Caco-2 (cell line): ENCODE results near the gene ADARB2. TPM values are rescaled to one million over a fixed set of nuclear protein-coding genes. Genes with fewer than 3 reads are reported as not detected.

ENCODE experiments used
- BruUV-seq: library from RNA; stranded (reverse); fragments of 400-500 nt; replicated peaks from 2 replicates; lab custom pipeline; 2021; lab: Mats Ljungman, UMichigan
- CTCF ChIA-PET: fragments of 300-600 bp; sonication (Branson Sonifier 250); formaldehyde crosslinking; loops from one replicate; lab custom pipeline; 2022; ENCODE audit warnings: antibody characterized with exemption; lab: Charles Lee
- POLR2A ChIA-PET: fragments of 300-600 bp; sonication (Branson Sonifier 250); formaldehyde crosslinking; loops from one replicate; lab custom pipeline; 2022; ENCODE audit warnings: antibody characterized with exemption; lab: Charles Lee
- DNase-seq, 2 experiments: peaks; one replicate each; pipeline versions ENCODE4 v3.0.0 to v3.0.0-alpha.2; 2020 to 2022
- H3K27me3 ChIP-seq: replicated peaks from 2 replicates; pipeline ENCODE4 v1.6.0; 2011; ENCODE audit warnings: low read length; ENCODE audit not compliant: control insufficient read depth, insufficient read depth
- H3K36me3 ChIP-seq: 2 replicates; pipeline ENCODE4 v1.5.1; 2011; ENCODE audit warnings: low read length; ENCODE audit not compliant: control insufficient read depth, insufficient read depth
- H3K4me1 ChIP-seq: fragments of 250-450 bp; sonication (Bioruptor Pico); 2 replicates; pipeline ENCODE4 v1.5.1; 2020; ENCODE audit warnings: mild to moderate bottlenecking
- H3K4me3 ChIP-seq: 2 replicates; pipeline ENCODE4 v1.5.1; 2011; ENCODE audit warnings: low read depth, mild to moderate bottlenecking, control low read depth, low read length
- H3K9me3 ChIP-seq: fragments of 250-450 bp; sonication (Bioruptor Pico); 2 replicates; pipeline ENCODE4 v1.5.1; 2020; ENCODE audit warnings: mild to moderate bottlenecking, moderate library complexity
- H3K27ac Mint-ChIP-seq: one replicate; pipeline ENCODE4 v1.8.0; 2022; ENCODE audit warnings: mixed read lengths; ENCODE audit not compliant: unreplicated experiment
- H3K27me3 Mint-ChIP-seq: one replicate; pipeline ENCODE4 v1.8.0; 2022; ENCODE audit warnings: mixed read lengths; ENCODE audit not compliant: insufficient read depth, unreplicated experiment
- H3K36me3 Mint-ChIP-seq: one replicate; pipeline ENCODE4 v1.8.0; 2022; ENCODE audit warnings: mild to moderate bottlenecking, mixed read lengths; ENCODE audit not compliant: insufficient read depth, unreplicated experiment
- H3K4me1 Mint-ChIP-seq: one replicate; pipeline ENCODE4 v1.8.0; 2022; ENCODE audit warnings: low read depth, mixed read lengths; ENCODE audit not compliant: unreplicated experiment
- H3K4me3 Mint-ChIP-seq: one replicate; pipeline ENCODE4 v1.8.0; 2022; ENCODE audit warnings: mild to moderate bottlenecking, moderate library complexity, mixed read lengths; ENCODE audit not compliant: unreplicated experiment
- H3K9me3 Mint-ChIP-seq: one replicate; pipeline ENCODE4 v1.8.0; 2022; ENCODE audit warnings: mixed read lengths; ENCODE audit not compliant: unreplicated experiment
- intact Hi-C: fragments of 100-400 bp; cut with micrococcal nuclease; formaldehyde crosslinking; loops from one replicate; pipeline ENCODE4 v1.10.0; 2022; ENCODE audit not compliant: unreplicated experiment
- total RNA-seq: library from RNA; stranded (reverse); gene quantifications from 2 replicates; pipeline ENCODE4 v1.2.3, GENCODE V29; 2022
- TF ChIP-seq, protein P1 (sequence below), 2 experiments: fragments of 200-600 bp in 1 of 2; IDR thresholded peaks; 1 replicate in 1 of 2; 2 replicates in 1 of 2; pipeline versions ENCODE4 v1.5.1 to v1.8.0; 2011 to 2022; ENCODE audit warnings: antibody characterized with exemption in 1 of 2, control low read depth in 1 of 2, inconsistent platforms in 1 of 2, low read depth in 1 of 2, low read length in 1 of 2, mild to moderate bottlenecking in 1 of 2, moderate library complexity in 1 of 2; ENCODE audit not compliant: insufficient read depth in 1 of 2, severe bottlenecking in 1 of 2, unreplicated experiment in 1 of 2

The ADARB2 gene
- total RNA-seq, 1 experiment from 2014 or later = 0.27 TPM

DNA sequence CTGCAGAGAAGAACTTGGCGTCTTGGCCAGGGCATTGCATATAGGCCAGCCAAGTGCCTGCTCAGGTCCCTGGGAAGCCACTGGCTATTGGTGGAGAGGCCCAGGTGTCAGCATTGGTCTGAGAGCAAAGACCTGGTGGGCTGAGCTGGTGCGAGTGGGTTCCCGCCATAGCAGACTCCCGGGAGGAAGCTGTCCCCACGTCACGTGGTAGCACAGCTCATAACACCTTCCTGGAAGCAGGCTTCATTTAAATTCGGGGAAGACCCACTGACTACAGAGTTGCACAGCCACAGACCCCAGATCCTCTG lies 550.7 kb downstream of the ADARB2 start:
- no peak overlapping the region for H3K27ac Mint-ChIP-seq
- H3K4me1 Mint-ChIP-seq = no peaks in the 10 kb centered on the region
- BruUV-seq = no TSS peak
- intact Hi-C loops = no loop called here
- Histone ChIP-seq H3K36me3 (0 out of 2 replicates have a peak, but pooled peaks cover 2% of the 10 kb centered on the region), H3K4me3 (no peak overlapping the region), H3K27me3 (no peaks in the 10 kb centered on the region), H3K4me1 (peaks cover 4% of the 10 kb centered on the region; the same call in 1 of the 2 replicates), H3K9me3 (no peaks in the 10 kb centered on the region)
- ChIA-PET CTCF (no interaction called here), POLR2A (no interaction called here)
- H3K9me3 Mint-ChIP-seq = no peaks in the 10 kb centered on the region
- no peak overlapping the region for H3K4me3 Mint-ChIP-seq
- TF ChIP-seq, protein P1, sequence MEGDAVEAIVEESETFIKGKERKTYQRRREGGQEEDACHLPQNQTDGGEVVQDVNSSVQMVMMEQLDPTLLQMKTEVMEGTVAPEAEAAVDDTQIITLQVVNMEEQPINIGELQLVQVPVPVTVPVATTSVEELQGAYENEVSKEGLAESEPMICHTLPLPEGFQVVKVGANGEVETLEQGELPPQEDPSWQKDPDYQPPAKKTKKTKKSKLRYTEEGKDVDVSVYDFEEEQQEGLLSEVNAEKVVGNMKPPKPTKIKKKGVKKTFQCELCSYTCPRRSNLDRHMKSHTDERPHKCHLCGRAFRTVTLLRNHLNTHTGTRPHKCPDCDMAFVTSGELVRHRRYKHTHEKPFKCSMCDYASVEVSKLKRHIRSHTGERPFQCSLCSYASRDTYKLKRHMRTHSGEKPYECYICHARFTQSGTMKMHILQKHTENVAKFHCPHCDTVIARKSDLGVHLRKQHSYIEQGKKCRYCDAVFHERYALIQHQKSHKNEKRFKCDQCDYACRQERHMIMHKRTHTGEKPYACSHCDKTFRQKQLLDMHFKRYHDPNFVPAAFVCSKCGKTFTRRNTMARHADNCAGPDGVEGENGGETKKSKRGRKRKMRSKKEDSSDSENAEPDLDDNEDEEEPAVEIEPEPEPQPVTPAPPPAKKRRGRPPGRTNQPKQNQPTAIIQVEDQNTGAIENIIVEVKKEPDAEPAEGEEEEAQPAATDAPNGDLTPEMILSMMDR (IDR thresholded peaks at IDR 0.05; ENCODE audit: insufficient read depth in 1 of 2, low read depth in 1 of 2, low read length in 1 of 2, severe bottlenecking in 1 of 2, unreplicated experiment in 1 of 2) = no peak
- H3K27me3 Mint-ChIP-seq = no peaks in the 10 kb centered on the region
- no peaks in the 10 kb centered on the region for H3K36me3 Mint-ChIP-seq
- DNase-seq = no peak

DNA sequence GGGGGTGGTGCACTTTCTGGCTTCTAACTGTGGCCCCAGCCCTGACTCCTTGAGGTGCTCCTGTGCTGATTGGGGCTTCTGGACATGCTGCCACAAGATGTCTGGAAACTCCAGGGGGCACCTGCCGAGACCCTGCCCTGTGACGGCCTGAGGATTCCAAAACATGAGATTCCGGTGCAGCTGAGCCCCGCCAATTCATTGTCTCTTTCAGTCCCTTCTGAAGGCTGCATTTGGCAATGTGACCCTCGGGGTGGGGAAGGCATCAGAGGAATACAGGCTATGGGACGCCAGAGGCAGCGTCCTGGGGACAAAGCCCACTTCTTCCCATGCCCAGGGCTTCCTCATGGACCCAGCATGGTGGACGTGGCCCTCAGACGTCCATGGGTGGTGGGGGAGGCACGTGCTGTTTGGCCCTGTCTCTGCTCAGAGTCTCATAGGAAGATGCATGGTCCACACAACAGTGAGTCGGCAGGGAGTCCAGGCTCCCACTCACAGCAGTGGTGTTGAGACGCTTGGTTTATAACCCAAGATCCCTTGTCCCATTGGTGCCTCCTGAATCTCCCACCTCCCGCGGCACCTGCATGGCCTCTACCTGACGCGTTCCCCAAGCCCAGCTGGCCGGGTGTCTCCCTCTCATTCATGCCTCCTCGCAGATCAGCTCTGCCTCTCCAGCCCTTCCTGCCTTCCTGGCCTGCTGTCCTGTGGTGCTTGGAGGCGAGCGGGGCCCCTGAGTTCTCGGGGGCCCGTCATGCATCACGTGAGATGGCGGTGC lies 551.2 kb downstream of the ADARB2 start:
- ChIA-PET CTCF (no interaction called here), POLR2A (no interaction called here)
- H3K4me1 Mint-ChIP-seq = no peaks in the 10 kb centered on the region
- intact Hi-C loops = no loop called here
- DNase-seq = peak in 1 of 2 experiments; percentile 35
- 0 out of 2 replicates have a peak, but pooled peaks cover 2% of the 10 kb centered on the region for H3K36me3 ChIP-seq
- no peaks in the 10 kb centered on the region for H3K27me3 ChIP-seq
- H3K27ac Mint-ChIP-seq = no peak overlapping the region
- no peak overlapping the region for H3K4me3 Mint-ChIP-seq
- peaks cover 4% of the 10 kb centered on the region; the same call in 1 of the 2 replicates for H3K4me1 ChIP-seq
- H3K36me3 Mint-ChIP-seq = no peaks in the 10 kb centered on the region
- H3K4me3 ChIP-seq = no peak overlapping the region
- H3K9me3 ChIP-seq = no peaks in the 10 kb centered on the region
- no TSS peak for BruUV-seq
- TF ChIP-seq, protein P1 (IDR thresholded peaks at IDR 0.05; ENCODE audit: insufficient read depth in 1 of 2, low read depth in 1 of 2, low read length in 1 of 2, severe bottlenecking in 1 of 2, unreplicated experiment in 1 of 2) = no peak
- H3K27me3 Mint-ChIP-seq = no peaks in the 10 kb centered on the region
- no peaks in the 10 kb centered on the region for H3K9me3 Mint-ChIP-seq

DNA sequence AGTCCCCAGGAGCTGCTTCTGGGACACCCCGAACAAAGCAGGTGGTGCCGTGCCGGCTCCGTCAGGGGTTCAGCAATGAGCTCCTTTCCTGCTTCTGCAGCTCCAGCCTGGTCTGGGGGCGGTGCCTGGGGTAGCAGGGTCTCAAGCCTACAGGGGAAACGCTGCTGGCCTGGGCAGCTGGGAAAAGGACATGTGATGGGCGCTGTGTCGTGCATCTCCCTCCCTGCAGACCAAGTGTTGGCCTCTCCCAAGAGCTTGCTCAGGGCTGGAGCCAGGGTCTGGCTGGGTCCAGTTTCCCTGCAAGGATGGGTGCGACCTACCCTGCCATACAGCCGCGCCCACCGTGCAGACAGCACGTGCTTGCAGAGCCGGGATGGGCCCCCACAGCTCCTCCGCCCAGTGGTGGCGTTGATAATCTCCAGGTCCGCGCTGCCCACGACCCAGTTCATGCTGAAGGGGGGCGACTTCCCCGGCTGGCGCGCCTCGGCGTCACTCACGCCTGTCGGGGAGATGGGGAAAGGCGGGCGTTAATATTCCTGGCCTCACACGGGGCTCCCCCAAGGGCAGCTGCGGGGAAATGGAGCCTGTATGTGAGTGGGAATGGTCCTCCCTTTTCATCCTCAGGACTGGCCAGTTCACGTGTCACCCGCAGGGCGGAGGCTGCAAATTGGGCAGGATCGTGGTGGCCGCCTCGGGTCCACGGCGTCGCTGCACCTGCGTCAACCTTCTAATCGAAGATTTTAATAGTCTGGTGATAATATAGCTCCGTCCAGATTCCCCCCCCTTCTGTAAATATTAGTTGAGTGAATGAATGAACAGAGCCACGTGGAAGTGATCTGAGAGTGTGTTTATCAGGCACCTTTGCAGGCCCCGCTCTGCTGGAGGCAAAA lies 552.5 kb downstream of the ADARB2 start:
- Histone ChIP-seq H3K4me1 (peaks cover 4% of the 10 kb centered on the region; the same call in 1 of the 2 replicates), H3K4me3 (no peak overlapping the region), H3K36me3 (0 out of 2 replicates have a peak, but pooled peaks cover 2% of the 10 kb centered on the region), H3K9me3 (no peaks in the 10 kb centered on the region), H3K27me3 (no peaks in the 10 kb centered on the region)
- CTCF ChIA-PET = interaction anchor here (1.1 kb wide), 1 partner anchor 11 kb away, joined by 6 read pairs; no protein-coding TSS in a partner anchor
- Mint-ChIP-seq H3K27ac (no peak overlapping the region), H3K9me3 (no peaks in the 10 kb centered on the region), H3K27me3 (no peaks in the 10 kb centered on the region), H3K4me3 (no peak overlapping the region), H3K36me3 (no peaks in the 10 kb centered on the region), H3K4me1 (no peaks in the 10 kb centered on the region)
- intact Hi-C loops = loop anchor here (5.0 kb wide), 1 partner anchor 108 kb away; no protein-coding TSS in a partner anchor
- TF ChIP-seq, protein P1 (IDR thresholded peaks at IDR 0.05; ENCODE audit: insufficient read depth in 1 of 2, low read depth in 1 of 2, low read length in 1 of 2, severe bottlenecking in 1 of 2, unreplicated experiment in 1 of 2) = no peak
- peak in 1 of 2 experiments; percentile 39 for DNase-seq
- POLR2A ChIA-PET = no interaction called here
- no TSS peak for BruUV-seq
